GM23338 (cell line): ENCODE data around the gene TTLL5. TPM values are rescaled to one million over a fixed set of nuclear protein-coding genes. Genes with fewer than 3 reads are reported as not detected.
A peak's percentile ranks its signal among the peaks of the same experiment; 100 is the strongest.

ENCODE experiments used
- ATAC-seq: fragments of 200-7000 bp; cut with Tn5 transposase; 3 replicates; pipeline ENCODE4 v1.9.1; 2020
- DNase-seq: peaks from one replicate; pipeline ENCODE4 v3.0.0-alpha.2; 2015; ENCODE audit warnings: low spot score
- H2AFZ ChIP-seq: fragments of 200-600 bp; sonication (generic); 2 replicates; pipeline ENCODE4 v1.8.0; 2016; ENCODE audit warnings: antibody characterized with exemption, mild to moderate bottlenecking, moderate library complexity
- H3F3A ChIP-seq: fragments of 200-600 bp; sonication (generic); replicated peaks from 2 replicates; pipeline ENCODE4 v1.8.0; 2017; ENCODE audit warnings: antibody characterized with exemption, mixed run types, low read depth
- H3K27ac ChIP-seq: fragments of 200-600 bp; sonication (generic); 2 replicates; pipeline ENCODE4 v1.6.1; 2016; ENCODE audit warnings: low read depth
- H3K27me3 ChIP-seq: fragments of 200-600 bp; sonication (generic); 2 replicates; pipeline ENCODE4 v1.8.0; 2016; ENCODE audit warnings: mild to moderate bottlenecking, mixed run types, moderate library complexity; ENCODE audit not compliant: insufficient read depth
- H3K36me3 ChIP-seq: fragments of 200-600 bp; sonication (generic); 2 replicates; pipeline ENCODE4 v1.8.0; 2016; ENCODE audit warnings: mild to moderate bottlenecking; ENCODE audit not compliant: insufficient read depth
- H3K4me1 ChIP-seq: fragments of 200-600 bp; sonication (generic); 2 replicates; pipeline ENCODE4 v1.8.0; 2016; ENCODE audit warnings: mild to moderate bottlenecking, moderate library complexity; ENCODE audit not compliant: insufficient read depth
- H3K4me2 ChIP-seq: fragments of 200-600 bp; sonication (generic); 2 replicates; pipeline ENCODE4 v1.7.1; 2017; ENCODE audit warnings: mixed run types
- H3K4me3 ChIP-seq: fragments of 200-600 bp; sonication (generic); 2 replicates; pipeline ENCODE4 v1.6.1; 2016; ENCODE audit warnings: mixed run types
- H3K79me2 ChIP-seq: fragments of 200-600 bp; sonication (generic); replicated peaks from 2 replicates; pipeline ENCODE4 v1.8.0; 2017; ENCODE audit warnings: mild to moderate bottlenecking; ENCODE audit not compliant: insufficient read depth
- H3K9me2 ChIP-seq: fragments of 200-600 bp; sonication (generic); 2 replicates; pipeline ENCODE4 v1.8.0; 2017; ENCODE audit not compliant: insufficient read depth
- H4K20me1 ChIP-seq: fragments of 200-600 bp; sonication (generic); replicated peaks from 2 replicates; pipeline ENCODE4 v1.8.0; 2017; ENCODE audit warnings: mild to moderate bottlenecking; ENCODE audit not compliant: insufficient read depth
- H3K27ac Mint-ChIP-seq: 2 replicates; pipeline ENCODE4 v1.8.0; 2020; ENCODE audit warnings: inconsistent platforms, mild to moderate bottlenecking, moderate library complexity, mixed read lengths
- H3K27me3 Mint-ChIP-seq: 3 replicates; pipeline ENCODE4 v1.8.0; 2022; ENCODE audit warnings: low read depth, mild to moderate bottlenecking, moderate library complexity, mixed read lengths, inconsistent platforms; ENCODE audit not compliant: insufficient read depth, poor library complexity
- H3K36me3 Mint-ChIP-seq: 3 replicates; pipeline ENCODE4 v1.8.0; 2021; ENCODE audit warnings: low read depth, mild to moderate bottlenecking, inconsistent platforms, moderate library complexity, mixed read lengths
- H3K4me1 Mint-ChIP-seq: 3 replicates; pipeline ENCODE4 v1.8.0; 2020; ENCODE audit warnings: mild to moderate bottlenecking, inconsistent platforms, mixed read lengths
- H3K4me3 Mint-ChIP-seq: 3 replicates; pipeline ENCODE4 v1.8.0; 2021; ENCODE audit warnings: moderate library complexity, mild to moderate bottlenecking, inconsistent platforms, mixed read lengths
- H3K9me3 Mint-ChIP-seq: 3 replicates; pipeline ENCODE4 v1.8.0; 2020; ENCODE audit warnings: moderate library complexity, mild to moderate bottlenecking, inconsistent platforms, mixed read lengths
- CREB1 ChIP-seq: fragments of 250-450 bp; sonication (Bioruptor Pico); IDR thresholded peaks from 2 replicates; pipeline ENCODE4 v1.5.0; 2020; ENCODE audit warnings: low read depth, mild to moderate bottlenecking, moderate library complexity
- CTCF ChIP-seq, 2 experiments: fragments of 200-600 bp in 1 of 2; sonication (generic) in 1 of 2; conservative IDR thresholded peaks; 2 replicates each; pipeline versions ENCODE4 v1.5.1 to v1.6.1; 2016 to 2017; ENCODE audit warnings: antibody characterized with exemption in 2 of 2, low read depth in 2 of 2, mild to moderate bottlenecking in 2 of 2, moderate library complexity in 1 of 2
- ETS1 ChIP-seq: IDR thresholded peaks from 2 replicates; pipeline ENCODE4 v1.6.1; 2016; ENCODE audit warnings: antibody characterized with exemption
- EZH2 ChIP-seq: fragments of 200-600 bp; sonication (generic); IDR thresholded peaks from one replicate; pipeline ENCODE4 v1.8.0; 2017; ENCODE audit warnings: antibody characterized with exemption, mild to moderate bottlenecking, low read depth; ENCODE audit not compliant: unreplicated experiment
- EZH2phosphoT487 ChIP-seq: fragments of 200-600 bp; sonication (generic); IDR thresholded peaks from one replicate; pipeline ENCODE4 v1.8.1; 2018; ENCODE audit warnings: antibody characterized with exemption; ENCODE audit not compliant: unreplicated experiment
- POLR2AphosphoS5 ChIP-seq: IDR thresholded peaks from 2 replicates; pipeline ENCODE4 v1.6.1; 2016; ENCODE audit warnings: antibody characterized with exemption, low read depth
- REST ChIP-seq: IDR thresholded peaks from one replicate; pipeline ENCODE4 v1.6.1; 2018; ENCODE audit warnings: antibody characterized with exemption; ENCODE audit not compliant: unreplicated experiment
- ZNF114 ChIP-seq: fragments of 250-450 bp; sonication (Bioruptor Pico); IDR thresholded peaks from 2 replicates; pipeline ENCODE4 v1.5.0; 2020; ENCODE audit warnings: mild to moderate bottlenecking, moderate library complexity
- ZNF331 ChIP-seq: fragments of 250-450 bp; sonication (Bioruptor Pico); IDR thresholded peaks from 2 replicates; pipeline ENCODE4 v1.5.0; 2020; ENCODE audit warnings: low read depth, mild to moderate bottlenecking, moderate library complexity
- polyA plus RNA-seq: library from polyadenylated mRNA; unstranded; fragments of >200 nt; fragmentation: Nextera tagmentation; extraction: Ambion mirVana; gene quantifications from 2 replicates; pipeline ENCODE4 v1.2.1, GENCODE V29; 2016
- total RNA-seq: library from RNA; depleted of rRNA; stranded (reverse); fragments of >200 nt; shearing (Covaris generic); gene quantifications from 2 replicates; pipeline ENCODE4 v1.2.3, GENCODE V29; 2014

Gene TTLL5
- total and polyA plus RNA-seq, 2 experiments from 2014 or later: 33.5 to 35.4 TPM

- peaks cover 19% of the 10 kb centered on the region for H3K79me2 ChIP-seq
- peaks cover 14% of the 10 kb centered on the region for H4K20me1 ChIP-seq
- Mint-ChIP-seq H3K27ac (no peak overlapping the region), H3K9me3 (no peaks in the 10 kb centered on the region; the same call in 2 of the 3 replicates), H3K36me3 (peaks cover 67% of the 10 kb centered on the region), H3K4me1 (peaks cover 12% of the 10 kb centered on the region; the same call in 2 of the 3 replicates), H3K27me3 (no peaks in the 10 kb centered on the region), H3K4me3 (no peak overlapping the region)
- H3K4me3 ChIP-seq: no peak overlapping the region
- TF ChIP-seq EZH2phosphoT487: no peak
- TF ChIP-seq CREB1: peak; percentile 18; the same call in 1 of the 2 replicates
- peak; percentile 95 to 98 for TF ChIP-seq CTCF (conservative IDR thresholded peaks at IDR 0.05; ENCODE audit: low read depth in 2 of 2)
- no peak for TF ChIP-seq REST
- TF ChIP-seq ZNF114 (CRISPR knock-in tag): no peak
- no peak for TF ChIP-seq ZNF331 (CRISPR knock-in tag)
- no peak for TF ChIP-seq EZH2
- TF ChIP-seq POLR2AphosphoS5: no peak
- no peak for TF ChIP-seq ETS1
- ATAC-seq (peak; percentile 94), DNase-seq (peak; percentile 80)
- no peaks in the 10 kb centered on the region; the same call in 1 of the 2 replicates for H3K4me1 ChIP-seq
- H3K9me2 ChIP-seq: no peaks in the 10 kb centered on the region
- H2AFZ ChIP-seq: no peak overlapping the region
- no peak overlapping the region for H3K27ac ChIP-seq
- no peaks in the 10 kb centered on the region for H3F3A ChIP-seq
- no peak overlapping the region for H3K4me2 ChIP-seq
- peaks cover 36% of the 10 kb centered on the region for H3K36me3 ChIP-seq
- no peaks in the 10 kb centered on the region for H3K27me3 ChIP-seq
Measured at GRCh38 chr14:75654127-75654732, 6.8 kb upstream of the TTLL5 start.
